GM20431 (cell line): Measurements from ENCODE around the gene IQCF2.
"Not testable (repeated sequence)": the region's sequence is repeated elsewhere in the genome, so short reads cannot be mapped to it uniquely, and the experiment has no call there.

Experiments
- in situ Hi-C: fragments of 300-500 bp; cut with MseI, MboI; formaldehyde crosslinking; loops from one replicate; pipeline ENCODE4 v1.15.0; 2020; ENCODE audit warnings: low sequenced_read_pairs; ENCODE audit not compliant: unreplicated experiment

The IQCF2 gene

GRCh38 chr3:51875501-51875900 lies 14.1 kb downstream of the IQCF2 start, which contains the start of gene IQCF5:
Gene IQCF5 (minus strand): TSS chr3:51875601. CDS start chr3:51875531, 70 bp downstream.
- in situ Hi-C loops = no loop called here

DNA sequence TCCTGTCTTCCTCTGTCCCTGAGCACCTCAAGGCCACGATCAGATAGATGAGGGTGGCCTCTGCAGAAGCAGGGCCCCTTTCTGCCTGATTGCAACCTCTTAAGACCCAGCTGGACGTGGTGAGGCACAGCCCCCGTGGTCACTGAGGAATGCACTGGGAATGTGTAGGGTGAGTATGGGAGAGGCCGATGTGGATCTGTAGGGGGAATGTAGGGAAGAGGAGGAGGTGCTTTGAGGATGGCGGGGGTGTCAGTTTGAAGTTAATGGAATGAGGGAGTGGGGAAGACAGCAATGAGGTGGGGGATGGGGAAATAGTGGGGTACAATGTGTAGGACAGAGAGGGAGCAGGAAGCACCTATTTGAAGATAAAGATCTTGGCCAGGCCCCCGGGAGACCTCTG lies 14.8 kb downstream of the IQCF2 start:
- in situ Hi-C loops = no loop called here

DNA sequence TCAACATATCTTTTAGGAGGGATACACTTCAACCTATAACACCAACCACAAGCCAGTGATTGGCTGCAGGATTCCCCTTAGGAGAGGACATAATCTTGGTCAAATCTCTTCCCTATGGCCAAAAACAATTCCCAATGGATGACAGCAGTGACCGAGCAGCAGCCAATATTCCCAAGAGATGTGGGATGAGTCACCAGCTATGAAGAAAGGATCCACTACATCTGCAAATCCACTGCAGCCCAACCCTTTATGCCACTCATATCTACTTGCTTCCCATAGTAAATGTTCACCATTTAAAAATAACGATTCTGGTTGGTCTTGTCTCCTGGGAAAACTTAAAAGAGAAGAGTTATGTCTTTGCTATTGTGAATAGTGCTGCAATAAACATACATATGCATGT lies 18.5 kb downstream of the IQCF2 start:
- in situ Hi-C loops = no loop called here

DNA sequence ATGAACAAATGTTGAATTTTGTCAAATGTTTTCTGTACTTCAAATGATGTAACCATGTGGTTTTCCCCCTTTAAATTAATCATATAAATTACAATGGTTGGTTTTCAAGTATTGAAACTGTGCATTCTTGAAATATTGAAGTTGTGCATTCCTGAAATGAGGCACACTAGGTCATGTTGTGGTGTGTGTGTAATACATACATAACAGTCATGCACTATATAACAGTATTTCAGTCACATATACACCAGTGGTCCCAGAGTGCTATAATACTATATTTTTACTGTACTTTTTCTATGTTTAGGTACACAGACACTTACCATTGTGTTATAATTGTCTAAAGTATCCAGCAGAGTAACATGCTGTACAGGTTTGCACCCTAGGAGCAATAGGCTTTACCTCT lies 25.0 kb downstream of the IQCF2 start:
- in situ Hi-C loops = no loop called here

GRCh38 chr3:51887620-51888019 lies 26.2 kb downstream of the IQCF2 start:
- in situ Hi-C loops = no loop called here

- in situ Hi-C loops = no loop called here
These were observed 27.2 kb downstream of the IQCF2 start for GRCh38 chr3:51888463-51889105.

- in situ Hi-C loops = no loop called here
These were observed 30.0 kb downstream of the IQCF2 start for GRCh38 chr3:51891242-51892039.

- in situ Hi-C loops = no loop called here
These were observed 33.0 kb downstream of the IQCF2 start for GRCh38 chr3:51894391-51894790.

GRCh38 chr3:51894939-51895338 lies 33.5 kb downstream of the IQCF2 start:
- in situ Hi-C loops = no loop called here

- in situ Hi-C loops = no loop called here
These were observed 35.3 kb downstream of the IQCF2 start for GRCh38 chr3:51896607-51897305.

- in situ Hi-C loops = no loop called here
These were observed 36.0 kb downstream of the IQCF2 start for GRCh38 chr3:51897391-51897790.

GRCh38 chr3:51900043-51900442 lies 38.6 kb downstream of the IQCF2 start:
- in situ Hi-C loops = not testable (repeated sequence)

DNA sequence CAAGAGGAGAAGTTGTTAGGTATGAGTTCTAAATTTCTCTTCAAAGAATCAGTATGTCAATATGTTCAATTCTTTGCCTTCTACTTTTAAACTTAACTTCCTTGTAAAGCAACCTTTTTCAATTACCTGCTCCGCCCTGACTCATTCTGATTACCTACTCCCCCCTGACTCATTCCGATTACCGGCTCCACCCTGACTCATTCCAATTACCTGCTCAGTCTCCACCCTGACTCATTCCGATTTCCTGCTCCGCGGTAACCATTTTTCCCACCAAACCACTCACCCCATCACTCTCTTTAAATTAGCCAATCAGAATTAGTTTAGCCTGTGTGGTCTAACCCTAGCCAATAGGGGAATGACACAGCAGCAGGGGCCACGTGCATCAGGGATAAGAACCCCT lies 40.9 kb downstream of the IQCF2 start:
- in situ Hi-C loops = not testable (repeated sequence)

- in situ Hi-C loops = no loop called here
These were observed 42.8 kb downstream of the IQCF2 start for GRCh38 chr3:51904034-51904823.

GRCh38 chr3:51908026-51908425 lies 46.6 kb downstream of the IQCF2 start:
- in situ Hi-C loops = no loop called here
